HG03097 (cell line): Measurements from ENCODE around the gene PUS1.

Experiments used
- ATAC-seq: cut with Tn5 transposase; IDR thresholded peaks from one replicate; pipeline ENCODE4 v1.9.1; 2021; ENCODE audit not compliant: unreplicated experiment, low FRiP score

The PUS1 gene

GRCh38 chr12:131902332-131903241 is 26.5 kb upstream of the PUS1 start:
- ATAC-seq, result no peak

- no peak for ATAC-seq
Measured at GRCh38 chr12:131903270-131904255, 25.5 kb upstream of the PUS1 start.

- no peak for ATAC-seq
Measured at GRCh38 chr12:131904346-131904745, 24.7 kb upstream of the PUS1 start.

GRCh38 chr12:131905081-131905629 is 23.9 kb upstream of the PUS1 start:
- no peak for ATAC-seq

- ATAC-seq, result no peak
Measured at GRCh38 chr12:131905630-131906091, 23.4 kb upstream of the PUS1 start.

- ATAC-seq, result no peak
Measured at GRCh38 chr12:131907379-131908091, 21.5 kb upstream of the PUS1 start.

GRCh38 chr12:131908092-131909080 is 20.7 kb upstream of the PUS1 start:
- ATAC-seq, result no peak

GRCh38 chr12:131909081-131909751 is 19.9 kb upstream of the PUS1 start:
- ATAC-seq, result no peak

GRCh38 chr12:131909752-131910219 is 19.3 kb upstream of the PUS1 start:
- ATAC-seq, result no peak

GRCh38 chr12:131910302-131911027 is 18.6 kb upstream of the PUS1 start:
- ATAC-seq, result no peak

- no peak for ATAC-seq
Measured at GRCh38 chr12:131911028-131911650, 17.9 kb upstream of the PUS1 start.

GRCh38 chr12:131911851-131912477 is 17.1 kb upstream of the PUS1 start:
- no peak for ATAC-seq

- ATAC-seq, result no peak
Measured at GRCh38 chr12:131912518-131913274, 16.4 kb upstream of the PUS1 start.

GRCh38 chr12:131913666-131914065 is 15.4 kb upstream of the PUS1 start:
- no peak for ATAC-seq

GRCh38 chr12:131914179-131914702 is 14.8 kb upstream of the PUS1 start:
- ATAC-seq, result no peak
